NOMO-1 (cell line): ENCODE measurements around the gene SLF2.

ENCODE experiments used
- DNase-seq, 2 experiments: peaks; one replicate each; lab custom pipeline; 2025; ENCODE audit not compliant: unreplicated experiment in 2 of 2; lab: John Stamatoyannopoulos, UW

Gene SLF2

DNA sequence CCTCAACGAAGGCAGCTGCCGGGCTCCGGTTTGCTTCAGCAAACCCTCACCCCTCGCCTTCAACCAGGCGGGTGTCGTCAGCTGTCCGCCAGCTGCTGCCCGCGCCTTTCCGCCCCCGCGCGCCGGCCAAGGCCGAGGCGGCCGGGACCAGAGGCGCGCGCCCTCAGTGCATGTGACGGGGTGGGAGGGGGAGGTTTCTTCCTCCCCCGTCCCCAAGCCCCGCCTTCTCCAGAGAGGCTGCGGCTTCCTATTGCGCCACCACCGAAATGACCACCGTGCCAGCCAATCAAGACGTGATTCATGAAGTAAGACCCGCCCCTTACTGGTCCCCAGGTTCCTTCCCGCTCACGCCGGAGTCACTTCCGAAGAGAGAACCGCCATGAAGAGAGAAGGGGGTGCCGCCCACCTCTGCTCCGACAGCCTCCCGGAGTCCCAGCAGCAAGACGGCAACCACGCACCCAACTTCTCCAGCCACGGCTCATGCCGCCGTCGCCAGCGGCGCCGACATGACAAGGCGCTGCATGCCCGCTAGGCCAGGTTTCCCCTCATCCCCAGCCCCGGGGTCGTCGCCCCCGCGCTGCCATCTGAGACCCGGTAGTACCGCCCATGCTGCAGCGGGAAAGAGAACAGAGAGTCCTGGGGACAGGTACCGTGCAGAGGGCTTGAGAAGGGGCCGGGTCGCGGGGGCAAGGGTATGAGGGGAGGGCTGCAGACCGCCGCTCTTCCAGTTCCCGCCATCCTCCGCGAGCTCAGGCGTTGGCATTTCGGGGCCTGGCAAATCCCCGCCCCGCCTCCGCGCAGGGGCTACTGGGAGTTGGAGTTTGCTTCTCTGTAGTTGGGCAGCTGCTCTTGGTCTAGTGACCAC lies at the start of gene SLF2:
TSS of gene SLF2 (plus strand) at position 359 of the 865 bp plus-strand sequence. CDS start at position 507, 148 bp downstream.
- DNase-seq = peak; percentile 94 to 97

DNA sequence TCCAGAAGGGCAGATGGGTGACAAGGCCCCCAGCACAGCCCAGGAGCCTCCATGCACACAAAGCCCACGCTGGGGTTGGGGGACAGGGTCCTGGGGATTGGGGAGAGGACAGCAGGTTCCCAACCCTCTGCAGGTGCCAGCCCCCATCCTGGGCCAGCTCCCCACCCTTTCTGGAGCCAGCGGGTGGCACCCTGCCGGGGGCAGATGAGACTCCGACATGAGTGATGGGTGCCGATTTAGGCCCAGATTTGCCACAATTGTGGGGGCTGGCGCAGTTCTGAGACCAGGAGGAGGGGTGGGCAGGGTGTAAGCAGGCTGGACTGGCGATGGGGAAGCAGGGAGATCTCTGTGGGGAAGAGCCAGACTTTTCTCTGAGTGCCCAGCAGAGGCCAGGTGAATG lies 49.3 kb upstream of the SLF2 start:
- DNase-seq = no peak

DNA sequence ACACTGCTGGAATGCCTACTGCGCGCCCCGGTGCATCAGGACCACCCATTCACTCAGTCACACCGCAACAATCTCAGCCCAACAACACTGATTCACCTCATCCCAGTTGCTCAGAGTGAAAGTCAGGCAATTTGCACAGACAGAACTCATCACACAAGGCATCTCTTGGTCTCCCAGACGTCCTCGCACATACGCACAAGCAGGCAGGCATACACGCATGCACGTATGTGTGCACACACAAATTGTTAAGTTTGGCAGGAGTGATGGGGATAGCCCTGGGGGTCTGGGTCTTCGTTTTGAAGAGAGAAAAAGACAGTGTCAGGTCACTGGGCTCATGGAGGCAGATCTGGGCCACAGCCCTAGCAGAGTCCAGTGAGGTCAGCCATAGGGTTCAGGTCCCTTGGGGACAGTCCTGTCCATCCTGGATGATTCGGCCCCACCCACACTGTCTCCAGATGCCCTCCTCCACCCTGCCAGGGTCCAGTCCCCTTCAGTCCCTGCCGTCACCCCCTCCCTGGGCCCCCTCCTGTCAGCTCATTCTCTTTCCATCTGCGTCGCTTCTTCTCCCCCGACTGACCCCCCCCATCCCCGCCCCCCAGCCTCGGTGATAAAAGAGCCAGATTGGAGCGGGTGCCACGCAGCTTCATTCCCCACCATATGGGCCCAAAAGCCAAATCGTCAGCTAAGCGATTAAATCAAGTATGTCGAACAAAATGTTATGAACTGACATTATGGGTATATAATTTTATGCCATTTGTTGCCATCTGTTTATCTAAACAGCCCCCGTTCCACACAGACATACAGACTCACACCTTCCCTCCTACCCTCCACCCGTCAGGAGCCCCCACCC lies 48.5 kb upstream of the SLF2 start:
- DNase-seq = no peak

DNA sequence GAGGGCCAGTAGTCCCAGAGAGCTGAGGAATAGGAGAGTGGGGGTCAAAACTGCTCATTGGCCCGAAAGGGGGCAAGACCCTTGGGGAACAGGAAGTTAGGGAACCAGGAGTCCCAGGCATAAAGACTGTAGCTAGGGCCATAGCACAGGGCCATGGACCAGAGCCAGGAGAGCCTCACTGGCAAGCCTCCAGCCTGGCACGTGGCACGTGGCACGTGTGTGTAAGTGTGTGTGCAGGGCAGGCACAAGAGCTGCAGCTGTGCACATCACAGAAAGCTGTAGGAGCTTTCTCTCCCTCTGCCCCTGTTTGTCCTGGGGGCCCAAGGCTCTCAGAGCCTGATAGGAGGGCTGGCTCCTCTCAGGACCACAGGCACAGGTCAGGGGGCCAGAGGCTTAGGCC lies 47.8 kb upstream of the SLF2 start:
- DNase-seq = no peak

GRCh38 chr10:100866010-100866409 lies 46.8 kb upstream of the SLF2 start:
- DNase-seq = no peak

- DNase-seq = no peak
Observed at GRCh38 chr10:100866575-100867098, 46.1 kb upstream of the SLF2 start.

DNA sequence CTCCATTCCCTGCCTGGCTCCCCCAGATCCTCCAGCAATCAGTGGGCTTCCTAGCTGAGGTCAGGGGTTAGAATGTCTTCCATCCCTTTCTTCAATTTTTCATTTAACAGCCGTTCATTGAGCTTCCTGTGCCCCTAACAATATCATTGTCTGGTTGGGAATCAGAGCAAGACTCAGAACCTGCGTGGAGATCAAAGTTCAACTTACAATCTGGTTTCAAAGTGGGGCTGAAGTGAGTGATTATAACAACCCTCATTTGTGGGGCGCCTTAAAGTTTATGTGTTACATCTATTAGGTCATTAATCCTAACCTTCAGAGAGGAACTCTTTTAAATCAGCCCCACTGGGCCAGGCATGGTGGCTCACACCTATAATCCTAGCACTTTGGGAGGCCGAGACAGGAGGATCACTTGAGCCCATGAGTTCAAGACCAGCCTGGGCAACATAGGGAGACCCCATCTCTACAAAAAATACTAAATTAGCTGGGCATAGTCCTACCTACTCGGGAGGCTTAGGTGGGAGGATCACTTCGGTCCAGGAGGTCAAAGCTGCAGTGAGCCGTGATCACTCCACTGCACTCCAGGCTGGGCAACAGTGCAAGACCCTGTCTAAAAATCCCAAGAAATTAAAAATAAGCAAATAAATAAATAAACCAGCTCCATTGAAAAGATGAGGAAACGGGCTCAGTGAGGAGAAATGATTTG lies 45.4 kb upstream of the SLF2 start:
- DNase-seq = no peak

GRCh38 chr10:100868382-100868781 lies 44.4 kb upstream of the SLF2 start:
- no peak for DNase-seq

DNA sequence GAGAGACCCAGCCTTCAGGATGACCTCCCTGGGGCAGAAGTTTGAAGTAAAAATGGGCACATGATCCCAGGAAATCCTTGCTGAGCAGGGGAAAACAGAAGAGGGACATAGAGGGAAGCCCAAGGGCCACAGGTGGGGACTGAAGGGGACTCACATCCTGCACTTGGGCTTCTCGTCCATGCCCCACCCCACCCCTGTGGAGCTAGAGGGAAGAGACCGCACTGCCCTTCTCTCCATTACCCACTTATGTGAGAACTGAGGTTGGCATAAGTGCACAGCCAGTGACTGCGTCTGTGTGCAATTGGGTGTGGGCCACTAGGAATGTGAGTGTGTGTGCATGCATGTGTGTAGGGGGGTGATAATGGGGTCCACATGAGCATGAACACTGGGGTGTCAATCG lies 43.4 kb upstream of the SLF2 start:
- DNase-seq = no peak

DNA sequence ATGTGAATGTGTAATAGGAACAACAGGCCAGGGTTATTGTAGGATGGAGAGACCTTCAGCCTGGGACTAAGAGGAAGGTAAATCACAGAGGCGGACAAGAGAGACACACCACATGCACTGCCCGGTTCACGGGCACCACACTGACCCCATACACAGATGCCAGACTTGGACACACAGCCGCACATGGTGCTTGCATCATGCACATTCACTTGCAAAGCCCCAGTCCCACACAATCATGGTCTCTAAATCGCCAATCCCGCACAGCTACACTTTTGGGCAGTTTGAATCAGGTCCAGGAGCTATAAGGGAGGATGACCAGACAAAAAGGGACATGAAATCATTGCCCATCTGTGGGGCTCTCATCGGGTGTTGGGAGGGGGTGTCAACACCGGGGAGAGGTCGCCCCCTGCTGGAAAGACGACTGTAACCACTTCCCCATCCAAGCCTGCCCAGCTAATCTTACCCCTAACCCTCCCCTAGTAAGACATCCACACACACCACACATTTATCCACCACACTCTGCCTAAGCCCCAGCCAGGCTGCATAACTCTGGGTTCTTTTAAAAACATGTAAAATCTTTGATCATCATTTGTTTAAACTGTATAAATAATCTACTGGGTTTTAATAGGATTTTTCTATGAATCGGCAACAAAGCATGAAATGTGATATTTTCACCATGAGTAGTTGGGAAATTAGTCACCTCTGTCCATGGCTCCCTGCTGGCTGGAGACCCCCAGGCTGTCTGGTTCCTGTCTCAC lies 40.5 kb upstream of the SLF2 start:
- peak; percentile 30 to 56 for DNase-seq

DNA sequence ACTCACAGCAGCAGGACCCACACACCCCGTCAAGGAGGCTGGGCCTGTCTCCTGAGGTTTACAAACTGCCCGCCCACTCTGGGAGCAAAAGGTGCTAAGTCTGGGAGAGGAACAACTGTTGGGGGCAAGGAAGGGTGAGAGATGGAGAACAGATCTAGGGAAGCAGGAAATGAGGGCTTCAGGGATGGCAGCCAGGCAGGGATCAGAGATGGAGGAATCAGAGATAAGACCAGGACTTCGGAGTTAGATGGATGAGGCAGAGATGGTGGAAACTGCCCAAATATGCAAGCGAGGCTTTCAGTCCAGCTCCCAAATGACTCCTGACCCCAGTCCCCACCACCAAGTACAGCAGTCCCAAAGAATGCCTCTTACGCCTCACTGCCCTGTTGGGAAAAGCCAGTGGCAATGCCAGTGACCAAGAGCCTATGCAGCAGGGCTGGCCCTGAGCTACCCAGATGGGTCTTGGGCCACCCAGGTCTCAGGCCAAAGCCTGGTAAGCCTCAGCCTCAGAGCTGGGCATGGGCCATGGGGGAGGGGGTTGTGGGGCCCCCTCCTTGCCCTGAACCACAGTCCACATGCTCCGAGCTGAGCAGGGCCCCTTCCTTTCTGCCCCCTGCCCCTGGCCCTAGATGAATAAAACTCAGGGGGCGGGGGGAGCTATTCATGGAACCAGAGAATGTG lies 39.5 kb upstream of the SLF2 start:
- DNase-seq = no peak

GRCh38 chr10:100873827-100874326 lies 38.9 kb upstream of the SLF2 start:
- no peak for DNase-seq

DNA sequence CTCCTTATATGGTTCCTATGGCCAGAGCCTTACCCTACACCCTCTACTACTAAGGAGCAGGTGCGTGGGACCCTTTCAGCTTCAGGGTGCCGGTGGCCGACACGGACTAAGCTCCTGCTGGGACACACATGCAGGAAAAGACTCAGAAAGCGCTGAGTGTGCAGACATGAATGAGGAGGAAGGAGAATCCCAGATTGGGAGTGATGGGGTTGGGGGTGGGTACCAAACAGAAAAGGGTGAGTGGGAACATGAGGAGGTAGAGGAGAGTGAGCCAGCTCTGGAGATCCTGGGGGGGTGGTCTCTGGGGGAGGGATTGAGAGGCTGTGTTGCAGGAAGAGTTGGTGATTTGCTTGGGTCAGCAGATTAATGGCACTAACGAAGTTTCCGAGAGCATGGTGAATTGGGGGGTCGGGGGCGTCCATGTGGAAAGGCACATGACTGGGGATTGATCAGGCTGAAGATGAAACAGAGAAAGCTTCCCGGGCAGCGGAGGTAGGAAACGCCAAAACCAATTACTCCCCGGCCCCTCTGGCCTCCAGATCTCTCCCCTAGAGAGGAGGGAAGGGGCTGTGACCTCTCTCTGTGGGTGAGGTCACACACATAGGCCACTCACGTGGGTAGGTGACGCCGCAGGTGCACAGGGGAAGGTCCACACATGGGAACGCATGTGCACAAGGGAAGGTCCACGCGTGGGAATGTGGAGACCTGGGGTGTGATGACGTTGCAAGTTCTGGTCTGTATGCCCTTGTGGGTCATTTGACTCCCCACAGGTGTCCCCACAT lies 37.9 kb upstream of the SLF2 start:
- no peak for DNase-seq

DNA sequence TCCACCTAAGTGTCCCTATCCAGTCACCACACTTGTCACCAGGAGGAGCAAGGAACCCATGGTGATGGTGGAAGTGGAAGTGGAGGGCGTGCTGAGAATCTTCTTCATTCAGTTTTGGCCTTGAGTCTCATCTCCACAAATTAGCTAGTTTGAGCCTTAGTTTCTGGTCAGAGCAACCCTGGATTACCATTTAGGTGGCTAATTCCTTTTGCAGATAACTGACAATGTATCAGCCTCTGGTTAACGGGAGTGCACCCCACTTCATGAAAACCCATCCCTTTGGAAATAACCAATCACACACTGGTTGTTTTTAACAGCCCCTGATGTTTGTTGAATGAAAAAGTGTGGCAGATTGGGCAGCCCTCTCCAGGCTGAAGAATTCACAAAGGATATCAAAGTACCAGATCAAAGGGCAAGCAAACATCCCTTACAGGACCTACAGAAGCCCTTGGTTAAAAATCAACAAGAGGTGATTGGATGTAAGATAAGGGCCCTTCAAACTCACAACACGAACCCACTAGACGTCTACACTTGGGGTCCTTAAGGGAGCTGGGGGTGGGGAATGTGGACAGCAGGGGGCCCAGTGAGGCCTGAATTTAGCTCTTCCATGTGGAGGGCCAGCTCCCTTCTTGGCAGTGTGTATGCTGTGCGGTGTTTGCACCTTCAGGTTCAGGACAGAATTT lies 37.1 kb upstream of the SLF2 start:
- DNase-seq = no peak

- no peak for DNase-seq
Observed at GRCh38 chr10:100876585-100877460, 35.9 kb upstream of the SLF2 start.

DNA sequence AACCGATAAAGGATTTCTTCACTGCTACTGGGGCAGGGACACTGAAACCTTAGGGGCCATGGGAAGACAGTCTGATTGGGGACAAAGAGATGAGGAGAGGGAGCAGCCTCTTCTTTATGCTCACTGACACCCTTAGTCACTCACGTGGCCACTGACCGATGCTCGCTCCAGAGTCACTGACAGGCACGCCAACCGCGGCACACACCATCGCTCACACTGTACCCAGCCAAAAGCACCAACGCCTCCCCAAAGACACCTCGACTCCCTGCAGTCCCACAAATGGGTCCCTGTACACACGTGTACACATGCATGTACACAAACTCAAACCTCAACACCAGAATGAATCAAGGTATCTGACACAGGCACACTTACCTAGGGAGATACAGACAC lies 35.3 kb upstream of the SLF2 start:
- DNase-seq = no peak

DNA sequence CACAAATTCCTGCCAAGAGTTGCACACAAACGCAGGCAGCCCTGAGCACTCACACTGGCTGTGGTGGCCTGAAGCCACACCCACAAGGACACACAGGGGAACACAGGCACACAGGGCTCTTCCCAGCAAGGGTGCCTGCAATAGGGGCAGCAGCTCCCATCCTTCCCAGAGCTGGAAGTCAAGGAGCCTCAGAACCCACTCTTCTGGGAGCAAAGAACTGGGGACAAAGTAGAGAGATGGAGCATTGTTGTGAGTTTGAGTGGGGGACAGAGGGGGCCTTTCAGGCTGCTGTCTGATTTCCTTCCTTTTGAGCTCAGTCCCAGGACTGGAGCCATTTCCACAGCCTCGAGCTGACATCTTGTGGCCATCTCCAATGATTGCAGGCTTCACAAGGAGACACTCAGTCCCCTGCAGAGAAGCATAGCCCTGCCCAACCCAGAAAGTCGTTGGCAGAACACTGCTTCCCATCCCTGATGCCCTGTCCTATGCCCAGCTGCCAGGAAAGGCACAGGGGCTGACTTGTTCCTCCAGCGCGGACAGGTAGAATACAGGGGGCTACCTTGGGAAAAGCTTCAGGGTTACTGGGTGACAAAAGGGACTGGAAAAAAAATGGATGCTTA lies 34.4 kb upstream of the SLF2 start:
- peak; percentile 10 to 37 for DNase-seq
